Kidney (tissue), 14 donors: ENCODE results near the gene APOBR. TPM values are rescaled to one million over a fixed set of nuclear protein-coding genes. Genes with fewer than 3 reads are reported as not detected.

Source experiments
- DNase-seq, 5 donors: peaks; one replicate each; pipeline ENCODE4 v3.0.0-alpha.2; 2013 to 2020
- FAIRE-seq: peaks from 2 replicates; lab custom pipeline; 2012; peaks lifted over from hg19 to GRCh38; lab: Jason Lieb, UNC
- H3K27ac ChIP-seq, 2 donors: one replicate each; pipeline ENCODE4 v1.7.0; 2013; ENCODE audit warnings: low read depth in 2 of 2, low read length in 2 of 2, inconsistent platforms in 1 of 2
- H3K27me3 ChIP-seq: one replicate; pipeline ENCODE4 v1.7.1; 2013; ENCODE audit warnings: low read length, inconsistent platforms; ENCODE audit not compliant: control insufficient read depth, insufficient read depth
- H3K36me3 ChIP-seq, 3 donors: one replicate each; pipeline versions ENCODE4 v1.7.0 to v1.7.1; 2013; ENCODE audit warnings: low read length in 3 of 3, control low read depth in 1 of 3, inconsistent platforms in 1 of 3; ENCODE audit not compliant: insufficient read depth in 3 of 3, control insufficient read depth in 2 of 3
- H3K4me1 ChIP-seq, 3 donors: one replicate each; pipeline versions ENCODE4 v1.7.0 to v1.7.1; 2013; ENCODE audit warnings: low read length in 3 of 3, inconsistent platforms in 1 of 3, low read depth in 1 of 3; ENCODE audit not compliant: control insufficient read depth in 2 of 3, insufficient read depth in 2 of 3
- H3K4me3 ChIP-seq, 3 donors: one replicate each; pipeline versions ENCODE4 v1.7.0 to v1.8.1; 2013; ENCODE audit warnings: low read length in 3 of 3, control low read depth in 1 of 3, inconsistent platforms in 1 of 3
- H3K9ac ChIP-seq, 3 donors: one replicate each; pipeline versions ENCODE4 v1.7.0 to v1.7.1; 2013; ENCODE audit warnings: low read length in 3 of 3, control low read depth in 1 of 3, inconsistent platforms in 1 of 3
- H3K9me3 ChIP-seq, 3 donors: one replicate each; pipeline versions ENCODE4 v1.7.0 to v1.7.1; 2013; ENCODE audit warnings: low read length in 3 of 3, control low read depth in 1 of 3, inconsistent platforms in 1 of 3; ENCODE audit not compliant: control insufficient read depth in 2 of 3, insufficient read depth in 1 of 3
- intact Hi-C: fragments of 100-400 bp; cut with DNase I; formaldehyde crosslinking; loops from one replicate; pipeline ENCODE4 v1.11.1; 2022
- polyA plus RNA-seq: library from polyadenylated mRNA; stranded (reverse); fragments of 350-450 nt; fragmentation: Illumina TruSeq; extraction: RNeasy Lipid Tissue Mini Kit (QIAGEN cat#74804); gene quantifications from one replicate; pipeline ENCODE4 v1.2.3, GENCODE V29; 2014; ENCODE audit warnings: low read depth, low replicate concordance; ENCODE audit not compliant: insufficient read depth
- total RNA-seq: library from RNA; stranded (reverse); fragmentation: NEBNext Ultra II Directional; extraction: Animal tissue kit (Norgen Biotek cat#: 25700); gene quantifications from one replicate; pipeline ENCODE4 v1.2.1, GENCODE V29; 2021
- TF ChIP-seq, protein P1 (sequence below): IDR thresholded peaks from 3 replicates; pipeline ENCODE4 v1.5.1; 2012; ENCODE audit warnings: mild to moderate bottlenecking, moderate library complexity, borderline replicate concordance; ENCODE audit not compliant: insufficient read depth; ENCODE audit errors: extremely low read depth
- donor health status: control.
- donor health status: control.
- donor health status: control.
- donor health status: control.
- donor health status: control.
- donor health status: DM: yes; HTN: yes; CAD: no.
- donor health status: Normal renal cell carcinoma (clear cell type).

The APOBR gene
- total and polyA plus RNA-seq, 2 donors from 2014 or later, result 0.45 to 3.2 TPM

DNA sequence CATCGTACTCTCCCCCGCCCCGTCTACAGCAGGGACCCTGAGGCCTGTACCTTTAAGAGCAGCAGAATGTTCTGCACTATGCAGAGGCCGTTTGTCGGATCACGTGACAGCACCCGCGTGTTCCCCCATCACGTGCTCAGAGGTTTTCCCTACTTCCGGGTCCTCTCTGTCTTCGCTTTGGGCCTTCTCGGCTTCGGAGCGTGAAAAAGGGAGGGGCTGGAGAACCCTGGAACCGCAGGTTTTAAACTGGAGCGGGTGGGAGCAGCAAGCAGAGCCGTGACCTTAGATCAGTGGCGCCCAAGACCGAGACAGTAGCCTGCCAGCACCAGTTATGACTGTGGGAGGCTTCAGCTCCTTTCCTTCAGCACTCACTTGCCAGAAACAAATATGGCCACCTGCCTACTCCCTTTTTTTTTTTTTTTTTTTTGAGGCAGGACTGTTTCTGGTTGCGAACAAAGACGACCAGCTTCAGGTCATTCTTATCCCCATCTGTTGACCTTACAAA, 2.4 kb upstream of the APOBR start, which contains the start of gene CLN3:
CLN3 (minus strand) TSS at position 105 of the 505 bp plus-strand sequence. CDS start 315 bp downstream, outside the sequence.
- Histone ChIP-seq H3K9ac (peak within 1 kb of the TSS; percentile 87 to 97 (median 97)), H3K27me3 (no peaks in the 10 kb centered on the region), H3K27ac (peak within 1 kb of the TSS; percentile 98), H3K36me3 (peaks cover 0 to 4% (median 4%) of the 10 kb centered on the region in 3 donors), H3K4me1 (peaks cover 0 to 3% (median 0%) of the 10 kb centered on the region in 3 donors), H3K9me3 (no peaks in the 10 kb centered on the region), H3K4me3 (peak within 1 kb of the TSS; percentile 92 to 99 (median 94))
- FAIRE-seq (no peak), DNase-seq (peak; percentile 96 to 98 (median 97))
- TF ChIP-seq, protein P1, sequence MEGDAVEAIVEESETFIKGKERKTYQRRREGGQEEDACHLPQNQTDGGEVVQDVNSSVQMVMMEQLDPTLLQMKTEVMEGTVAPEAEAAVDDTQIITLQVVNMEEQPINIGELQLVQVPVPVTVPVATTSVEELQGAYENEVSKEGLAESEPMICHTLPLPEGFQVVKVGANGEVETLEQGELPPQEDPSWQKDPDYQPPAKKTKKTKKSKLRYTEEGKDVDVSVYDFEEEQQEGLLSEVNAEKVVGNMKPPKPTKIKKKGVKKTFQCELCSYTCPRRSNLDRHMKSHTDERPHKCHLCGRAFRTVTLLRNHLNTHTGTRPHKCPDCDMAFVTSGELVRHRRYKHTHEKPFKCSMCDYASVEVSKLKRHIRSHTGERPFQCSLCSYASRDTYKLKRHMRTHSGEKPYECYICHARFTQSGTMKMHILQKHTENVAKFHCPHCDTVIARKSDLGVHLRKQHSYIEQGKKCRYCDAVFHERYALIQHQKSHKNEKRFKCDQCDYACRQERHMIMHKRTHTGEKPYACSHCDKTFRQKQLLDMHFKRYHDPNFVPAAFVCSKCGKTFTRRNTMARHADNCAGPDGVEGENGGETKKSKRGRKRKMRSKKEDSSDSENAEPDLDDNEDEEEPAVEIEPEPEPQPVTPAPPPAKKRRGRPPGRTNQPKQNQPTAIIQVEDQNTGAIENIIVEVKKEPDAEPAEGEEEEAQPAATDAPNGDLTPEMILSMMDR, result no peak
- intact Hi-C loops, result loop anchor here (10.0 kb wide), 1 partner anchor 53 kb away; no protein-coding TSS in a partner anchor

DNA sequence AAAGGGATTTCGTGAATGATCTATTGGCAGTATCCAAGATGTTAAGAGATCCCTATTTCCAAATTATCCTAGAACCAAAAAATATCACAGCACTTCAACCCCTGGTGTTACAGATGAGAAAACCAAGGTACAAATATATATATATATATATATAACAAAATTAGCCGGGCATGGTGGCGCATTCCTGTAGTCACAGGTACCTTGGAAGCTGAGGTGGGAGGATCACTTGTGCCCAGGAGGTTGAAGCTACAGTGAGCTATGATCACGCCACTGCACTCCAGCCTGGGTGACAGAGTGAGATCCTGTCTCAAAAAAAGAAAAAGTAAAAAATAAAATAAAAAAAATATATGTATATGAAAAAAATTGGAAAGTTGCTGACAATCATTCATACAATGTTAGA, 1.9 kb upstream of the APOBR start:
- Histone ChIP-seq H3K9me3 (no peaks in the 10 kb centered on the region), H3K4me3 (peak overlapping the region; percentile 92 to 99 (median 94)), H3K27ac (peak overlapping the region; percentile 98), H3K27me3 (no peaks in the 10 kb centered on the region), H3K4me1 (peaks cover 0 to 3% (median 0%) of the 10 kb centered on the region in 3 donors), H3K36me3 (peaks cover 0 to 4% (median 4%) of the 10 kb centered on the region in 3 donors), H3K9ac (peak overlapping the region in 2 of 3 donors; percentile 87 to 97)
- DNase-seq (no peak), FAIRE-seq (no peak)
- TF ChIP-seq, protein P1, result no peak
- intact Hi-C loops, result loop anchor here (10.0 kb wide), 1 partner anchor 52 kb away; no protein-coding TSS in a partner anchor

DNA sequence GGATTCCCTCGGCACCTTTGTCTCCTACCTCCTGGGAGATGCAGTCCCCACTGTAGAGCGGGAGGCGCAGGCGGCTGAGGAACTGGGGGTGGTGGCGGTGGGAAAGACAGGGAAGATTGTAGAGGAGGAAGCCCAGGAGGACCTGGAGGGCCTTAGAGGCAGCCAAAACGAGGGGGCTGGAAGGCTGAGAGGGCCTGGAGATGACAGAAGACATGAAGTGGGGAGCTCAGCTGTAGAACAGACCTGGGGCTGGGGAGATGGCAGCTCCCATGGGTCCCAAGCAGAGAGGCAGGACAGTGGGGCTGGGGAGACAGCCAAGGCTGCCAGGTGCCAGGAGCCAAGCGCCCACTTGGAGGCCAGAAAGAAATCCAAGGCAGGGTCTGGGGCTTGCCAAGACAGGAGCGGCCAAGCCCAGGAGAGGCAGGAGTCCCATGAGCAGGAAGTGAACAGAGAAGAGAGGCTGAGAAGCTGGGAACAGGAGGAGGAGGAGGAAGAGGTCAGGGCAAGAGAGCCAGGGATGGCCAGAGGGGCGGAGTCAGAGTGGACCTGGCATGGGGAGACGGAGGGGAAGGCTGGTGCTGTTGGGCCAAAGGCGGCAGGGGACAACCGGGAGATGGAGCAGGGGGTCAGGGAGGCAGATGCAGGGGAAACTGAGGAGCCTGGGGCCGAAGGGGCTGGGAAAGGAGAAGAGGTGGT, 803 bp downstream of the APOBR start:
- Histone ChIP-seq H3K27ac (no peak overlapping the region), H3K36me3 (no peaks in the 10 kb centered on the region), H3K27me3 (no peaks in the 10 kb centered on the region), H3K4me1 (peaks cover 0 to 3% (median 0%) of the 10 kb centered on the region in 3 donors), H3K9ac (no peak overlapping the region), H3K4me3 (no peak overlapping the region), H3K9me3 (no peaks in the 10 kb centered on the region)
- TF ChIP-seq, protein P1, result no peak
- DNase-seq (peak in 1 of 5 donors; percentile 34), FAIRE-seq (no peak)
- intact Hi-C loops, result loop anchor here (10.0 kb wide), 1 partner anchor 50 kb away; no protein-coding TSS in a partner anchor
